Pancreas (tissue), 10 donors: Measurements from ENCODE around the gene DERL3. TPM values are rescaled to one million over a fixed set of nuclear protein-coding genes. Genes with fewer than 3 reads are reported as not detected.

Source experiments
- ATAC-seq, 4 donors: fragments of 200-7000 bp; cut with Tn5 transposase; one replicate each; pipeline versions ENCODE4 v1.8.0 to v1.9.1; 2020; ENCODE audit warnings: mild to moderate bottlenecking in 4 of 4, moderate library complexity in 4 of 4
- DNase-seq, 6 donors: peaks; one replicate each; pipeline ENCODE4 v3.0.0-alpha.2; 2020
- FAIRE-seq: peaks from 2 replicates; lab custom pipeline; 2012; peaks lifted over from hg19 to GRCh38; lab: Jason Lieb, UNC
- H3K27ac ChIP-seq, 4 donors: fragments of 200-600 bp; sonication (generic); 1 replicate in 3 of 4; 2 replicates in 1 of 4; pipeline versions ENCODE4 v1.5.0 to v1.8.0; 2020
- H3K27me3 ChIP-seq, 4 donors: fragments of 200-600 bp; one replicate each; pipeline ENCODE4 v1.8.0; 2021
- H3K36me3 ChIP-seq, 3 donors: fragments of 200-600 bp; sonication (generic) in 1 of 3; one replicate each; pipeline versions ENCODE4 v1.5.0 to v1.8.0; 2020 to 2021
- H3K4me1 ChIP-seq, 3 donors: fragments of 200-600 bp; one replicate each; pipeline ENCODE4 v1.8.0; 2021
- H3K4me3 ChIP-seq, 4 donors: fragments of 200-600 bp; sonication (generic) in 2 of 4; one replicate each; pipeline versions ENCODE4 v1.5.0 to v1.8.0; 2020 to 2021
- H3K9me3 ChIP-seq, 4 donors: fragments of 200-600 bp; one replicate each; pipeline ENCODE4 v1.8.0; 2021
- CTCF ChIP-seq, 4 donors: fragments of 200-600 bp; sonication (generic) in 3 of 4; IDR thresholded peaks; one replicate each; pipeline versions ENCODE4 v1.5.0 to v1.8.0; 2021; ENCODE audit warnings: antibody characterized with exemption in 4 of 4
- WGBS, 2 donors: extraction: QIAGEN DNeasy Blood & Tissue Kit; methylation state at CpG; one replicate each; pipeline ENCODE4 v1.1.7; 2013; 5-methylcytosine and 5-hydroxymethylcytosine counted together
- intact Hi-C, 3 donors: fragments of 100-400 bp; cut with DNase I; formaldehyde crosslinking; loops; one replicate each; pipeline versions ENCODE4 v1.11.1 to v1.14.2; 2022
- polyA plus RNA-seq, 2 donors: library from polyadenylated mRNA; stranded (reverse); fragments of 200-250 nt; gene quantifications; one replicate each; pipeline ENCODE4 v1.2.3, GENCODE V29; 2013
- total RNA-seq, 6 donors: library from RNA; stranded (reverse); fragmentation: NEBNext Ultra II Directional in 4 of 6; extraction: Animal tissue kit (Norgen Biotek cat#: 25700) in 4 of 6; gene quantifications; one replicate each; pipeline versions ENCODE4 v1.2.1 to v1.2.4, GENCODE V29; 2021 to 2023
- donor health status: healthy with polysubstance abuse.
- donor health status: DM: no; HTN: no; CAD: no; lungs with moderate emphysema.
- donor health status: DM: no; HTN: no; CAD: no.
- donor health status: control.
- donor health status: control.
- donor health status: Bipolar disorder and iron deficiency.
- donor health status: DM: yes; HTN: yes; CAD: no.
- donor health status: DM: no; HTN: no; CAD: no.
- donor health status: DM: no; HTN: no; CAD: no.
- donor health status: DM: yes; HTN: yes; CAD: no.

The DERL3 gene
- total and polyA plus RNA-seq, 8 donors, result 13.0 to 26.5 (median 19.6) TPM

DNA sequence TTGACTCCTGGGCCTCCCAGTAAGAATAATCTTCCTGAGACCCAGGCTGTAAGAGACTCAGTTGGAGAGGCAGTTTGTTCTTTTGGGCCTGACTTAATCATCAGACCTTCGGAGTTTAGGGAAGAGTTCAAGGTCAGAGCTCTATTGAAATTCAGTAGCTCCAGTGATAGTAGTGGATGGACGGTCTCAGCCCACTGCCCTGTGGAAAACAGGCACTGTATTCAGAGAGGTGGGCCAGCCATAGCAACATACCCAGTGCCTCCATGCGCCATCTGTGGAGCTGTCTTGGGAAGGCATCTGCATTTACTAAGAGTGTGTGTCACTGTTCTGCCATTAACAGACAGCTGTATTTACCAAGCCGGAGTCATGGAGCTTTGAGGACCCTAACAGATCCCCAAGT is 49.2 kb downstream of the DERL3 start:
- no peak overlapping the region for H3K27ac ChIP-seq
- peaks cover 8 to 24% (median 9%) of the 10 kb centered on the region in 3 donors for H3K4me1 ChIP-seq

DNA sequence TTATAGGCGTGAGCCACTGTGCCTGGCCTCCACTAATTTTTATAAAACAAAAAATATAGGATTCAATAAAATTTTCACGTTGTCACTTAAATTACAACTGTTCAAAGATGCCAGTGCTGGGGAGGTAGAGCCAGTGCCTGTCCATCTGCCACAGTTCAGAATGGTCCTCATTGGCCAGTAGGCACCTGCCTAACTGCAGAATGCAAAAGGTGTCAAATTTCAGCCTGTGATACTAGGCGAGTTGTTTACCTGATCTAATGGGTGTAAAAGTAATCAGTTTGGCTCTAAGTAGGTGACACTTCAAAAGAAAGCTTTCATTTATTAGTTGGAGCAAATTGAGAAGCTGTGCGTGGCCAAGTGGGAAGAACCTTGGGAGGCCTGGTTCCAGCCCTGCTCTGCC is 49.7 kb downstream of the DERL3 start:
- ATAC-seq, result no peak
- no peaks in the 10 kb centered on the region for H3K9me3 ChIP-seq
- no peak overlapping the region for H3K4me3 ChIP-seq
- H3K27me3 ChIP-seq, result no peaks in the 10 kb centered on the region
- FAIRE-seq, result no peak
- no peak overlapping the region for H3K27ac ChIP-seq
- H3K36me3 ChIP-seq, result peaks cover 0 to 21% (median 2%) of the 10 kb centered on the region in 3 donors
- no peak for TF ChIP-seq CTCF (IDR thresholded peaks at IDR 0.05)
- peak in 1 of 6 donors; percentile 18 for DNase-seq
- intact Hi-C loops, result no loop called here
- H3K4me1 ChIP-seq, result peaks cover 10 to 28% (median 10%) of the 10 kb centered on the region in 3 donors
- WGBS, 2 donors, result 34 to 38% methylated on average over 4 of the region's 4 CpGs

More for the DNA sequence above, 49.2 kb downstream of the DERL3 start:
- no peak for TF ChIP-seq CTCF (IDR thresholded peaks at IDR 0.05)
- 61 to 62% methylated on average over 4 of the region's 4 CpGs for WGBS, 2 donors
- Histone ChIP-seq H3K4me3 (no peak overlapping the region), H3K27me3 (no peaks in the 10 kb centered on the region), H3K36me3 (peaks cover 0 to 26% (median 7%) of the 10 kb centered on the region in 3 donors), H3K9me3 (no peaks in the 10 kb centered on the region)
- DNase-seq, result peak in 1 of 6 donors; percentile 8
- ATAC-seq, result no peak
- intact Hi-C loops, result no loop called here
- no peak for FAIRE-seq

- H3K36me3 ChIP-seq, result peaks cover 0 to 11% (median 0%) of the 10 kb centered on the region in 3 donors
- intact Hi-C loops, result no loop called here
- peak overlapping the region; percentile 60 to 94 (median 88) for H3K4me3 ChIP-seq
- no peaks in the 10 kb centered on the region for H3K9me3 ChIP-seq
- peak in 1 of 6 donors; percentile 4 for DNase-seq
- WGBS, 2 donors, result 60 to 64% methylated on average over 3 of the region's 3 CpGs
- no peak for FAIRE-seq
- H3K4me1 ChIP-seq, result peaks cover 16 to 33% (median 16%) of the 10 kb centered on the region in 3 donors
- TF ChIP-seq CTCF (IDR thresholded peaks at IDR 0.05), result no peak
- no peak for ATAC-seq
- no peak overlapping the region for H3K27ac ChIP-seq
- H3K27me3 ChIP-seq, result no peaks in the 10 kb centered on the region
Measured at GRCh38 chr22:23787910-23788309, 50.9 kb downstream of the DERL3 start.

GRCh38 chr22:23787600-23787896 is 51.3 kb downstream of the DERL3 start:
- FAIRE-seq (no peak), DNase-seq (no peak), ATAC-seq (peak; percentile 1 to 16 (median 11))
- intact Hi-C loops, result no loop called here
- 0% methylated on average over 5 of the region's 5 CpGs for WGBS, 2 donors
- Histone ChIP-seq H3K27me3 (no peaks in the 10 kb centered on the region), H3K9me3 (no peaks in the 10 kb centered on the region), H3K27ac (peak overlapping the region; percentile 97 to 100 (median 99)), H3K4me1 (peaks cover 16 to 33% (median 16%) of the 10 kb centered on the region in 3 donors), H3K4me3 (peak overlapping the region; percentile 60 to 94 (median 88)), H3K36me3 (peaks cover 0 to 8% (median 0%) of the 10 kb centered on the region in 3 donors)
- TF ChIP-seq CTCF (IDR thresholded peaks at IDR 0.05), result no peak

DNA sequence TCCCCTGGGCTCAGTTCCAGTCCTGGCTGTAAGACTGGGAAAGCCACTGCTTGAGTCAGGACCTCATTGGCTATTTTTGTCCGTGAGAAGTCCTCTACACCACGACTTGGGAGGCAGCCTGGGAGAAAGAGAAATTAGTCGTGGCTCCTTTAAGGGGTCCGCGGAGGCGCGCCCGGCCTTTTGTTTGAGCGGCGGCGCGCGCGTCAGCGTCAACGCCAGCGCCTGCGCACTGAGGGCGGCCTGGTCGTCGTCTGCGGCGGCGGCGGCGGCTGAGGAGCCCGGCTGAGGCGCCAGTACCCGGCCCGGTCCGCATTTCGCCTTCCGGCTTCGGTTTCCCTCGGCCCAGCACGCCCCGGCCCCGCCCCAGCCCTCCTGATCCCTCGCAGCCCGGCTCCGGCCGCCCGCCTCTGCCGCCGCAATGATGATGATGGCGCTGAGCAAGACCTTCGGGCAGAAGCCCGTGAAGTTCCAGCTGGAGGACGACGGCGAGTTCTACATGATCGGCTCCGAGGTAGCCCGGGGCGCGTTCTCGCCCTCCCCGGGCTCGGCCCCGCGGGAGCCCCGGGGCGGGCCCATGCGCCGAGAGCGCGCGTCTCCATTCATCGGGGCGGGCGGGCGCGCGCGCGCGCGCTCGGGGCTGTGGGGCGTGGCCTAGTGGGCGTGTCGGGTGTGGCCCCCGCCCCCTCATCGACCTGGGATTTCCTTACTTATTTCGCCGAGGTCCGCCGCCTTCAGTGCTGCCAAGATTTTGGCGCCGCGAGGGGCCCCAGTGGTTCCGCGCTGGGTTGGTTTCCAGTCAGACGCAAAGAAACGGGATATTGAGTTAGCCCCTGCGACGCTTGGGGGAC is 51.8 kb downstream of the DERL3 start, which contains the start of gene SMARCB1:
TSS of gene SMARCB1 (plus strand) at position 215 of the 848 bp plus-strand sequence. CDS start at position 419, 204 bp downstream.
- intact Hi-C loops, result no loop called here
- ATAC-seq, result peak; percentile 95 to 97 (median 96)
- Histone ChIP-seq H3K4me3 (peak within 1 kb of the TSS; percentile 60 to 94 (median 88)), H3K36me3 (peaks cover 0 to 3% (median 0%) of the 10 kb centered on the region in 3 donors), H3K27ac (peak within 1 kb of the TSS; percentile 97 to 100 (median 99)), H3K9me3 (no peaks in the 10 kb centered on the region), H3K4me1 (peaks cover 16 to 33% (median 16%) of the 10 kb centered on the region in 3 donors), H3K27me3 (no peaks in the 10 kb centered on the region)
- no peak for FAIRE-seq
- DNase-seq, result peak; percentile 82 to 96 (median 90)
- 0% methylated on average over 84 to 97 of the region's 97 CpGs for WGBS, 2 donors
- TF ChIP-seq CTCF (IDR thresholded peaks at IDR 0.05), result no peak
